Measurements from ENCODE around the gene CRYBG1. TPM values are rescaled to one million over a fixed set of nuclear protein-coding genes. Genes with fewer than 3 reads are reported as not detected.

The CRYBG1 gene
- total RNA-seq (32.4 TPM), polyA plus RNA-seq (6.6 TPM)

GRCh38 chr6:106360410-106360988 lies at the start of gene CRYBG1:
Gene CRYBG1 (plus strand): TSS chr6:106360717. CDS start chr6:106360909, 192 bp downstream.
- Histone ChIP-seq H3K36me3 (ENCODE audit: insufficient read depth) (no peaks in the 10 kb centered on the region), H3K4me3 (ENCODE audit: low read depth, low read length) (peak within 1 kb of the TSS; percentile 49), H3K4me1 (ENCODE audit: insufficient read depth) (no peaks in the 10 kb centered on the region), H3K27ac (ENCODE audit: low read depth) (no peak within 1 kb of the TSS)
- under 1% methylated on average over 66 of the region's 66 CpGs for WGBS
- DNase-seq (ENCODE audit: extremely low spot score), result no peak

- no peak for DNase-seq (ENCODE audit: extremely low spot score)
- no peak overlapping the region for H3K27ac ChIP-seq (ENCODE audit: low read depth)
- H3K36me3 ChIP-seq (ENCODE audit: insufficient read depth), result peaks cover 3% of the 10 kb centered on the region
- no peaks in the 10 kb centered on the region for H3K4me1 ChIP-seq (ENCODE audit: insufficient read depth)
- no peak overlapping the region for H3K4me3 ChIP-seq (ENCODE audit: low read depth, low read length)
- 75% methylated on average over 6 of the region's 6 CpGs for WGBS
Measured at GRCh38 chr6:106315765-106316374, 44.6 kb upstream of the CRYBG1 start.

- no peak for DNase-seq (ENCODE audit: extremely low spot score)
- H3K4me3 ChIP-seq (ENCODE audit: low read depth, low read length), result no peak overlapping the region
- 90% methylated on average over 3 of the region's 3 CpGs for WGBS
- H3K27ac ChIP-seq (ENCODE audit: low read depth), result no peak overlapping the region
- no peaks in the 10 kb centered on the region for H3K4me1 ChIP-seq (ENCODE audit: insufficient read depth)
- H3K36me3 ChIP-seq (ENCODE audit: insufficient read depth), result peaks cover 3% of the 10 kb centered on the region
Measured at GRCh38 chr6:106316375-106316766, 44.1 kb upstream of the CRYBG1 start.

- WGBS, result 54% methylated on average over 2 of the region's 2 CpGs
- H3K27ac ChIP-seq (ENCODE audit: low read depth), result no peak overlapping the region
Measured at GRCh38 chr6:106318061-106318460, 42.5 kb upstream of the CRYBG1 start.

GRCh38 chr6:106318851-106319250 lies 41.7 kb upstream of the CRYBG1 start:
- Histone ChIP-seq H3K4me1 (ENCODE audit: insufficient read depth) (no peaks in the 10 kb centered on the region), H3K4me3 (ENCODE audit: low read depth, low read length) (no peak overlapping the region), H3K36me3 (ENCODE audit: insufficient read depth) (peaks cover 2% of the 10 kb centered on the region), H3K27ac (ENCODE audit: low read depth) (no peak overlapping the region)
- DNase-seq (ENCODE audit: extremely low spot score), result no peak

More at GRCh38 chr6:106318061-106318460, 42.5 kb upstream of the CRYBG1 start:
- peaks cover 2% of the 10 kb centered on the region for H3K36me3 ChIP-seq (ENCODE audit: insufficient read depth)
- no peaks in the 10 kb centered on the region for H3K4me1 ChIP-seq (ENCODE audit: insufficient read depth)
- DNase-seq (ENCODE audit: extremely low spot score), result no peak
- H3K4me3 ChIP-seq (ENCODE audit: low read depth, low read length), result no peak overlapping the region

- no peak overlapping the region for H3K27ac ChIP-seq (ENCODE audit: low read depth)
- H3K36me3 ChIP-seq (ENCODE audit: insufficient read depth), result no peaks in the 10 kb centered on the region
- no peak for DNase-seq (ENCODE audit: extremely low spot score)
- no peaks in the 10 kb centered on the region for H3K4me1 ChIP-seq (ENCODE audit: insufficient read depth)
- no peak overlapping the region for H3K4me3 ChIP-seq (ENCODE audit: low read depth, low read length)
- WGBS, result 98% methylated on average over 4 of the region's 4 CpGs
Measured at GRCh38 chr6:106321940-106322339, 38.6 kb upstream of the CRYBG1 start.

GRCh38 chr6:106324726-106325335 lies 35.7 kb upstream of the CRYBG1 start:
- peak overlapping the region; percentile 62 for H3K4me3 ChIP-seq (ENCODE audit: low read depth, low read length)
- no peaks in the 10 kb centered on the region for H3K36me3 ChIP-seq (ENCODE audit: insufficient read depth)
- 5% methylated on average over 9 of the region's 9 CpGs for WGBS
- no peaks in the 10 kb centered on the region for H3K4me1 ChIP-seq (ENCODE audit: insufficient read depth)
- H3K27ac ChIP-seq (ENCODE audit: low read depth), result peak overlapping the region; percentile 71
- DNase-seq (ENCODE audit: extremely low spot score), result no peak

GRCh38 chr6:106325336-106326178 lies 35.0 kb upstream of the CRYBG1 start, which contains the start of gene ATG5:
Gene ATG5 (minus strand): TSS chr6:106325760. CDS start chr6:106316208, 9,552 bp downstream.
- H3K4me3 ChIP-seq (ENCODE audit: low read depth, low read length), result peak within 1 kb of the TSS; percentile 62
- peak; percentile 97 for DNase-seq (ENCODE audit: extremely low spot score)
- WGBS, result 1% methylated on average over 56 of the region's 56 CpGs
- H3K27ac ChIP-seq (ENCODE audit: low read depth), result peak within 1 kb of the TSS; percentile 71
- H3K4me1 ChIP-seq (ENCODE audit: insufficient read depth), result no peaks in the 10 kb centered on the region
- no peaks in the 10 kb centered on the region for H3K36me3 ChIP-seq (ENCODE audit: insufficient read depth)

- 28% methylated on average over 5 of the region's 5 CpGs for WGBS
- no peak overlapping the region for H3K4me3 ChIP-seq (ENCODE audit: low read depth, low read length)
- no peak for DNase-seq (ENCODE audit: extremely low spot score)
Measured at GRCh38 chr6:106334646-106335448, 25.7 kb upstream of the CRYBG1 start.

GRCh38 chr6:106339334-106340029 lies 21.0 kb upstream of the CRYBG1 start:
- Histone ChIP-seq H3K4me1 (ENCODE audit: insufficient read depth) (no peaks in the 10 kb centered on the region), H3K36me3 (ENCODE audit: insufficient read depth) (no peaks in the 10 kb centered on the region), H3K4me3 (ENCODE audit: low read depth, low read length) (no peak overlapping the region), H3K27ac (ENCODE audit: low read depth) (no peak overlapping the region)
- WGBS, result 17% methylated on average over 9 of the region's 9 CpGs
- DNase-seq (ENCODE audit: extremely low spot score), result peak; percentile 20

More at GRCh38 chr6:106334646-106335448, 25.7 kb upstream of the CRYBG1 start:
- Histone ChIP-seq H3K27ac (ENCODE audit: low read depth) (no peak overlapping the region), H3K4me1 (ENCODE audit: insufficient read depth) (no peaks in the 10 kb centered on the region), H3K36me3 (ENCODE audit: insufficient read depth) (no peaks in the 10 kb centered on the region)

GRCh38 chr6:106347219-106347618 lies 13.3 kb upstream of the CRYBG1 start:
- no peak for DNase-seq (ENCODE audit: extremely low spot score)
- WGBS, result 62% methylated on average over 1 of the region's 1 CpG
- no peaks in the 10 kb centered on the region for H3K36me3 ChIP-seq (ENCODE audit: insufficient read depth)

GRCh38 chr6:106356378-106356777 lies 4.1 kb upstream of the CRYBG1 start:
- no peaks in the 10 kb centered on the region for H3K4me1 ChIP-seq (ENCODE audit: insufficient read depth)
- no peak overlapping the region for H3K27ac ChIP-seq (ENCODE audit: low read depth)
- DNase-seq (ENCODE audit: extremely low spot score), result no peak
- no peak overlapping the region for H3K4me3 ChIP-seq (ENCODE audit: low read depth, low read length)
- 52% methylated on average over 1 of the region's 1 CpG for WGBS
- no peaks in the 10 kb centered on the region for H3K36me3 ChIP-seq (ENCODE audit: insufficient read depth)

More at GRCh38 chr6:106347219-106347618, 13.3 kb upstream of the CRYBG1 start:
- H3K27ac ChIP-seq (ENCODE audit: low read depth), result no peak overlapping the region
- H3K4me1 ChIP-seq (ENCODE audit: insufficient read depth), result no peaks in the 10 kb centered on the region
- no peak overlapping the region for H3K4me3 ChIP-seq (ENCODE audit: low read depth, low read length)

Measured in urinary bladder (tissue), 4 donors.